ENCODE measurements around the gene YWHAB.

The YWHAB gene

DNA sequence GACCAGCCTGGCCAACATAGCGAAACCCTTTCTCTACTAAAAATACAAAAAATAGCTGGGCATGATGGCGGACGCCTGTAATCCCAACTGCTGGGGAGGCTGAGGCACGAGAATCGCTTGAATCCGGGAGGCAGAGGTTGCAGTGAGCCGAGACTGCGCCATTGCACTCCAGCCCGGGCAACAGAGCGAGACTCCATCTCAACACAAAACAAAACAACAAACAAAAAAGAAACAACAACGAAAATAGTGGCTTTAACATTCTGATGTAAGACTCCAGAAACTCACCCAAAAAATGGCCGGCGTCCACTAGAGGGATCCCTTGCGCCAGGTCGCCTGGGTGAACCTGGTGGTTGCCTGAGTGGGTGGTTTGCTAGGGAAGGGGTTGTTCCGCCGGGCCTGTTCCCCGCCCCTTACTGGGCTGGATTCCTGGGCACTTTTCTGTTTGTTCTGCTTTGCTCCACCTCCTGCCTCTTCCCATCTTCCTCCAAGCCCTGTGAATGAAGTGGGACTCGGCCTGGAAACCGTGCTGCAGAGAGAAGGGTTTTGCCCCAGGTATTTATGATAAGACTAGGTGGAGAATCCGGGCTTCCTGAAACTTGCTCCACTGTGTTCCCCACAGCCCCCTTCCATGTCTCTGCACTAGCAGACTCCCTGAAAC is 25.9 kb downstream of the YWHAB start:
- DNase-seq (ENCODE audit: low read depth in 2 of 2), result peak in 1 of 2 donors; percentile 34

DNA sequence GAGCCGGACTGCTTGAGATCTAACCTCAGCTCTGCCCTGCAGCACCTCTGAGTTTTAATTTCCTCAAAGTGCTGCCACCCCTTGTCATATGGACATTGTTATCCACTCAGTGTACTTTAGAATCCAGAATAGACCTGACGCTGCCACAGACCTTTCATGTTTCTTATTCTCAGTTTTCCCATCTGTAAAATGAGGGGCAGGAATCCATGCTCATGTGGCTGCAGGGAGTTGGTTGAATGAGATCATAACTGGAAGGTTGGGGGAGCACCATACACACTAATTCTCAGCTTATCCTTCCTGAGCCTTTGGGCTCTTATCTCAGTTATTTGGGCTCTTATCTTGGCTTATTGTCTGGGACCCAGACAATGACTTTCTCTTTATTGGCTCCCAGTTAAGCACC is 26.7 kb downstream of the YWHAB start:
- DNase-seq (ENCODE audit: low read depth in 2 of 2), result no peak

DNA sequence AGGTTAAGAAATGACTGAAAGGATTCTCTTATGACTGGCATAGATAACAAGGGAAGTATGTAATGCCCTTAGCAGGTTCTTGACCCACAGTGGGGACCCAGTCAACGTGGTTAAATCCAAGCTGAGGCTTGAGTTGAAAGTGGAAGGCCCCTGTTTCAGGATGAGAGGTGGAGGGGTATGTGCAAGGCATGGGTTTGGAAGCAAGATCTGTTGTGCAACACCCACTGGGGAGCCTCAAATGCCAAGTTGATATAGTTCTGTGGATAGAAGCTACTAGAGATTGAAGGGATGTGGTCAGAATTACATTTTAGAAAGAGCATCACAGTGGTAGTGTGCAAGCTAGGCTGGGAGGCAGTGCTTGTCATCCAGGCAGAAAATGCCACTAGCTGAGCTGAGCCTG is 29.4 kb downstream of the YWHAB start:
- peak in 1 of 2 donors; percentile 20 for DNase-seq (ENCODE audit: low read depth in 2 of 2)

DNA sequence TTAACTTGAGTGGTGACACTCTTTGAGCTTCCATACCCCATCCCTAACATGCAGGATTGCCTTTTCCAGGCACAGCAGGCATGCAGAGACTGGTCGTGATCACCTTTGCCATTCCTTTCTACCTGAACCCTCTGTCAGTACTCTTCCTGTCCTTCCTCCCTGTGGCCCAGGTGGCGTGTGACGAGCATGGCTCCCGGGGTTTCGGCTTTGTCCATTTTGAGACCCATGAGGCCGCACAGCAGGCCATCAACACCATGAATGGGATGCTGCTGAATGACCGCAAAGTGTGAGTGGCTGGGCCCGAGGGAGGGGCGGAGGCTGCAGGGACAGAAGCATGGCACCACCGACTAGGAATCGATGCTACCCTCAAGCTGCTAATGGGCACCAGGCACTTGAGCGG is 31.1 kb downstream of the YWHAB start:
- DNase-seq (ENCODE audit: low read depth in 2 of 2), result no peak

DNA sequence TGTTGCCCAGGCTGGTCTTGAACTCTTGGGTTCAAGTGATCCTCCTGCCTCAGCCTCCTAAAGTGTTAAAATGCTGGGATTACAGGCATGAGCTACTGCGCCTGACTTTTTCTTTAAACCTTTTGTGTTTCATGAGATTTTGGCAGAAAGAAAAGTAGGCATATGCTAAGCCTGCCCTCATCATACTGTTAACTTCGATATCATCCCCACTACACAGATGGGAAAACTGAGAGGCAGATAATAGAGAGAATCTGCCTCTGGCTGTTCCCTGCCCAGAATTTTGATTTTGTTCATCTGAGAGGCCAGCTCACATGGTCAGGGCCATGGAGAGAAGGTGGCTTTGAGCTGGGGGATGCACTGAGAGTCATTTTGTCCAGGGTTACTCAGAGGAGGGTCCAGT is 31.9 kb downstream of the YWHAB start:
- DNase-seq (ENCODE audit: low read depth in 2 of 2), result no peak

DNA sequence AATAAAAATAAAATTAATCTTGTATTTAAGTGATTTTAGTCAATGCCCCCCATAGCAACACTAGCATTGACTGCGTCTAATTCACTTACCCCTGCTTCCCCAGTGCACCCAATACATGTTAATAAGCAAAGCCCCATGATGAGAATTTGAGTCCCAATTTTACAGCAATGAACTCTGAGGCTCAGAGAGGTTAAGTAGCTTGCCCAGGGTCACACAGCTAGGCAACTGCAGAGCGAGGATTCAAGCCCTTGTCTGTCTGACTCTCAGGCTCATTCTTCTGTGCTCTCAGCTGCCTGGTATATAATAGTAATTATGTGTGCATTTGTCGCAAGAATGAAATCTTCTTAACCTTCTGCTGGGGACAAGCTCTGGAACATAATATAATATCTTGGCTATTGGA is 32.8 kb downstream of the YWHAB start:
- DNase-seq (ENCODE audit: low read depth in 2 of 2), result no peak

DNA sequence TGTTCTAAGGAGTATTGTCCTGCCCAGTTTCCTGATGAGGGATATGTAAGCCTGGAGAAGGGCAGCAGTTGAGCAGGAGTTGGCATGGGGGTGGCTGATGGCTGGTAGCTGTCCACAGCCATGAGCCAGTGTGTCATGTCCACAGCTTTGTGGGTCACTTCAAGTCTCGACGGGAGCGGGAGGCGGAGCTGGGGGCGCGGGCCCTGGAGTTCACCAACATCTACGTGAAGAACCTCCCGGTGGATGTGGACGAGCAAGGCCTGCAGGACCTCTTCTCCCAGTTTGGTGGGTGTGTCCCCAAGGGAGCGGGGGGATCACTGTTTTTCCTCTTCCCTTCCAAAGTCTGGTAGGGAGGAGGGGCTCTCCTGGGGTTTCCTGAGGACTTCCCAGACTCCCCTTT is 33.3 kb downstream of the YWHAB start:
- no peak for DNase-seq (ENCODE audit: low read depth in 2 of 2)

DNA sequence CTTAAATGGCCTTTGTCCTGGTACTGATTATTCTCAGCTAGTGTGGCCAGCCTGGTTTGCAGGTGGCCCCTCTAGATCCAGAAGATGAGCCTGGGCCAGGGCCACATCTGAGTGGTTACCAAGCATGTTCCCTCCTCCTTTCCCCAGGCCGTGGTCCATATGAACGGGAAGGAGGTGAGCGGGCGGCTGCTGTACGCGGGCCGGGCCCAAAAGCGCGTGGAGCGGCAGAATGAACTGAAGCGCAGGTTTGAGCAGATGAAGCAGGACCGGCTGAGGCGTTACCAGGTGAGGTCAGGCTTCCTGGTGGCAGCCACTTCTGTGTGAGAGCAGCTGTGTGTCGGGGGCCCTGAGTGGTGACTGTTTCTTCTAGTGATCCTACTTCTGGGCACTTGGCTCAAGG is 35.9 kb downstream of the YWHAB start:
- no peak for DNase-seq (ENCODE audit: low read depth in 2 of 2)

DNA sequence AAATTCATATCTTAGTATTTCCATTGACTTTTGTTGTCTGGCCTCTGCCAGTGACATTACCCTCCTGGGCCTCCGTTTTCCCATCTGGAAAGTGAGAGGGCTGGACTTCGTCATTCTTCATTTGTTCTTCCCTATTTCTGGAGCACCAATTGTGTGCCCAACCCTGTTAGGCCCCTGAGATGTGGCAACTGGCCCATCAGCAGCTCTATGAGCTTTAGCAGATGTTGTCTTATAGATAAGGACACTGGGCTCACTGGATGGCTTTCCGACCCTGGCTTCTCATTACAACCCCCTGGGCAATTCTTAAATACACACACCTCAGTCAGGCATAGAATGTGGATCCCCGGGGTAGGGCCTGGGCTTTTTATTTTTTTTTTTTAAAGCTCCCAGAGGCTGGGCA is 39.0 kb downstream of the YWHAB start:
- DNase-seq (ENCODE audit: low read depth in 2 of 2), result no peak

DNA sequence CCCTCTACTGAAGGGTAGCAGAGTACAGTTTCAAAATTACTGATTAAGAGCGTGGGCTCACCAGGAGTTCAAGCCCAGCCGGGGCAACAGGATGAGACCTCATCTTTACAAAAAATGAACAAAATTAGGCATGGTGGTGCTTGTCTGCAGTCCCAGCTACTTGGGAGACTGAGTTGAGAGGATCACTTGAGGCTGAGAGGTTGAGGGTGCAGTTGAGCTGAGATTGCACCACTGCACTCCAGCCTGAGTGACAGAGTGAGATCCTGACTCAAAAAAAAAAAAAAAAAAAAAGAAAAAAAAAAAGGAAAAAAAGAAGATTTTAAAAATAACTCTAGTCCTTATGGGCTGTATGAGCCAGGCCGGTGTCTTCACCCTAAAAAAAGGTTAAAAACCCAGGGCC is 43.1 kb downstream of the YWHAB start:
- DNase-seq (ENCODE audit: low read depth in 2 of 2), result no peak

DNA sequence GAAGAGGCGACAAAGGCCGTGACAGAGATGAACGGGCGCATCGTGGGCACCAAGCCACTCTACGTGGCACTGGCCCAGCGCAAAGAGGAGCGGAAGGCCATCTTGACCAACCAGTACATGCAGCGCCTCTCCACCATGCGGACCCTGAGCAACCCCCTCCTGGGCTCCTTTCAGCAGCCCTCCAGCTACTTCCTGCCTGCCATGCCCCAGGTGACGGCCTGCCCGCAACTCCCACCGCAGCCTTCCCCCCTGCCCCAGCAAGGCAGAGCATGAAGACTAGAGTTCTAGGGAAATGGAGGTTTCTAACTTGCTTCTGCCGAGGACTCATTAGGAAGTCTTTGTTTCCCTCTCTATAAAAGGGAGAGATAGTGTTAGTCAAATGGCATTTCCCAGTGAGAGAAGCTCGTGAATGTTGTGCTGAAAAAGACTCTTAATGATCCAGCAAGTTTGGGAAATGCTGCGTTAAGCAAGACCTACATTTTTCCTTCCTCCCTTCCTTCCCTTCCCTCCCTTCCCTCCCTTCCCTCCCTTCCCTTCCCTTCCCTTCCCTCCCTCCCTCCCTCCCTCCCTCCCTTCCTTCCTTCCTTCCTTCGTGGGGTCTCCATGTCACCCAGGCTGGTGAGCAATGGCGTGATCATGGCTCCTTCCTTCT is 45.1 kb downstream of the YWHAB start:
- DNase-seq (ENCODE audit: low read depth in 2 of 2), result no peak

DNA sequence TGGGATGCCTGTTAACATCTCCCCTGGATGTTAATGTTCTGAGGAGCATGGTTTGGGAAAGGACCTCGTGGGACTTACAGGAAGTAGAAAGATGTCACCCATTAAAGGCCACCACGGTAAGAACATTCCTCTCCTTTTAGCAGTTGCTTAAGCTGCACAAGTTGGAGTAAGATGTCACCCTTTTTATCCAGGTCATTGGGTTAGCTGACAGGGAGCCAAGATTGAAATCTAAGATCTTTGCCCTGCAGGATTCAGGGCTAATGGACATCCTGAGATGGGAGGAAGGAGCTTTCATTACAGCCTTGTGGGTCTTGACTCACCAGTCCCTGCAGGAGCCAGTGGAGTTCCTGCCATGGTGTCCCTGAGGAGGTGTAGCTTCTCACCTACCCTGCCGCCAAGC is 46.4 kb downstream of the YWHAB start:
- DNase-seq (ENCODE audit: low read depth in 2 of 2), result no peak

DNA sequence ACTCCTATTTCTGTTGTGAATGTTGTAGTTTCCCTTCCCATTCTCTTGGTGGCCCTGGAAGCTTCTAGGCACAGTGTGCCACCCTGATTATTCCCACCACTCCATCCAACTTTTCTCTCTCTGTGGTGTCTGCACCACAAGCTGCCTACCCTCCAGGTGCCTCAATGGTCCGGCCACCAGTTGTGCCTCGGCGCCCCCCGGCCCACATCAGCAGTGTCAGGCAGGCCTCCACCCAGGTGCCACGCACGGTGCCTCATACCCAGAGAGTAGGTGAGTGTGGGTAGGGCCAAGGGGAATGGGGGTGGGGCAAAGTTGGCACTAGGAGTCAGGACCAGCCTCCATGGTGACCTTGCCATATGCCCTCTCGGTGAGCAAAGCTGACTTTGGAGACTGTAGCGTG is 47.4 kb downstream of the YWHAB start:
- DNase-seq (ENCODE audit: low read depth in 2 of 2), result no peak

DNA sequence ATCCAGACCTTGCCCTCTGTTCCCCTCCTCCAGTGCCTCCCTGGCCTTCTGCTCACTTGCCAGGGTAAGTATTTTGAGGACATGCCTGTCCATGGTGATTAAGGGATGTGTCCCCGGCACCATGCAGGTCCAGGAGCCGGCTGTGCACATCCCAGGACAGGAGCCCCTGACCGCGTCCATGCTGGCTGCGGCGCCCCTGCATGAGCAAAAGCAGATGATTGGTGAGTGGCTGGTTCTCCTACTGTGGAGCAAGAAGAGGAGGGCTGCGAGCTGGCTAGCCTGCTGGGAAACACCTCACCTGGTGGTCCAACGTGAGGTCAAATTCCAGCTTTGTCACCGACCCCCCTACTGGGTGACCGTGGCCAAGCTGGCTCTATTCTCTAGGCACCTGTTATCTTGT is 51.0 kb downstream of the YWHAB start:
- DNase-seq (ENCODE audit: low read depth in 2 of 2), result no peak

DNA sequence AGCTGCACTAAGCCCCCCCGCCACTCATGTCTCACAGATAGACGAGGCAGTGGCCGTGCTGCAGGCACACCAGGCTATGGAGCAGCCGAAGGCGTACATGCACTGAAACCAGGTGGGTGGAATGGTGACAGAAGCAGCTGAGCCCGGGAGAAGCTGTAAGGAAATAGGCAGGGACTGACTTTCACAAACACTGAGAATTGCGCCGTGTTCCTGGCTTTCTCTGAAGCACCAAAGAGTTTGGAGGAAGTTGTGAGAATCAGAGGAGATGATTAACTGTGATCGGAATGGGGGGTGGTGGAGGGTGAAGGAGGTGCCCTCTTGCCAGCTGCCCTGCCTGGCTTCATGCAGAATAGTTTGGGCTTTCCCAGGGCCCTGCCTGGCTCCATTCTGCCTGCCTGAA is 53.1 kb downstream of the YWHAB start:
- DNase-seq (ENCODE audit: low read depth in 2 of 2), result no peak

DNA sequence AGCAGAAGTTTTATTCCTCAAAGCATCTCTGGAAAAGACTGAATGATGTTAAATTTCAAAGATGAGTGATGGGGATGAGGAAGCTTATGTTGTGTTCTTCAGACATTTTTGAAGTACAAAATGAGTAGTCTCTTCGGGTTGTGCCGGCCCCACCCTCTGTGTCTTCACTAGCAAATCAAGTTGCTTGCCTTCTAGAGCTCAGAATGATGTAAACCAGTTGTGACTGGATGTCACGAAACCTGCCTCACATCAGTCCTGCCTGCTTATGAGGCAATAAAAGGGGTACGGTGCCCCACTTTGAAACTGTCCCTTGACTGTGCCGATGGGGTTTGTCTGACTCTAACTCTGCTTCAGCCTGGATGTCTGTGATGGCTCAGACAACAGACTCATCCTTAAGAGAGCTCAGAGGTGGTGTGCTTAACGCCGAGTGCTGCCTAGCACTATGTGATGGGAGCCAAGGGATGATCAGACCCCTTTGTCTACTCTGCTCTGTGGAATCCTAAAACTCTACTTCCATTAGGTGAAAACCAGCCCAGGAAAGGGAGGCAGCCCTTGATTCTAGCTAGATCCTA is 55.7 kb downstream of the YWHAB start:
- no peak for DNase-seq (ENCODE audit: low read depth in 2 of 2)

DNA sequence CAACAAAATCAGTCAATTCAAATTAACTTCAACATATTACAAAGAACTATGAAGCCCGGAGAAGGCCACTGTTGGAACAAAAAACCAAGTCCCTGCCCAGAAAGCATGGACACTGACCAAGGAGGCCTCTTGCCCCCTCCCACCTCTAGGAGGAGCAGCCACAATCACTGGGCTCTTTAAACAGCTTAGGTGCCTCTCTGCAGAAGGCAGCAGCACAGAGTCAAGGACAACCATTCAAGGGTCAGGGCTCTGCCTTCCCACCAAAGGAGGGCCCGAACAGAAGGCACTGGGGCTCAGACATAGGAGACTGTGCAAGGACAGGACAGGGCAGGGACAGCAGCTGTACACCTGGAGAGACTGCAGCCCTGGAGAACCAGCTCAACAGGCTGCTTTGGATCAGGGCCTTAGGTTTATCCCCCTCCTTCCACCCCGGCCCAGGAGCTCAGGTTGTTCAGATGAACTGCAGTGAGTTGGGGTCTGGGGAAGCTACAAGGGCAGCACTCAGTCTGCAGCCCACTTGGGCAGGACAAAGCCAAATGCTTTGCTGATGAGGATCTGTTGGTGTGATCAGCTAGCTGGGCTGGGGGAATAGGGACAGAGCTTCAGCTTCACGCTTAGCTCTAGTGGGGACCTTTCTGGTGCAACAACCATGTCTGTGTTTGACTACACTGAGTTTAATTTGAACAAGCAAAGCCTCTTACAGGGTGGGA is 56.9 kb downstream of the YWHAB start:
- DNase-seq (ENCODE audit: low read depth in 2 of 2), result no peak

DNA sequence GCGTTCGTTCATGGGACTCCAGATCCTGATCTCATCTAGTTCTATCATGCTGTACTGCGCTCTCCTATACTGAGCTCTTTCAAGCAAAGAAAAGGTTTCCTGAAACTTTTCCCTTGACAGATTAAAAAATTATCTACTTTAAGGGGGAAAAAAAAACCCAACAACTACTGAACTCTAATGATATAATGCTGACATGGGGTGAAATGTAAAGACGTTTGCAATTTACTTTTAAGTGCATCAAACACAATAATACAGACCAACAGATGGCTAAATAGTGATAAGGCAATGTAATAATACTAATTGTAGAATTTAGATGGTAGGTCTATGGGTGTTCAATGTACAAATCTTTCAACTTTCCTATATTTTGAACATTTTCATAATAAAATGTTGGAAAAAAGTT is 58.3 kb downstream of the YWHAB start:
- DNase-seq (ENCODE audit: low read depth in 2 of 2), result no peak

DNA sequence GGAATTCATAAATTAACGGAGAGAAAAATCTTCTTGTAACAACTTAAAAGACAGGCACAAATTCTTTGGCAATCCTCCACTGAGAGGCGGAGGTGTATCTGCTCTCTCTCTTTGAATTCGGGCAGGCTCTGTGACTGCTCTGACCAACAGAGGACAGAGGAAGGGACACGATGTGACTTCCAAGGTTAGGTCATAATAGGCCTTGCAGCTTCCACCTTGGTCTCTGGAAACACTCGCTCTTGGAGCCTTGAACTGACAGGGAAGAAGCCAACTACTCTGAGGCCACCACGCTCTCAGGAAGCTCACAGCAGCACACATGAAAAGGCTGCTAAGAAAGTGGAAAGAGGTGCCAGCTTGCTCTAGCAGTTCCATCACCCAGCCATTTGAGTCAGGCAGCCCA is 59.8 kb downstream of the YWHAB start:
- no peak for DNase-seq (ENCODE audit: low read depth in 2 of 2)

DNA sequence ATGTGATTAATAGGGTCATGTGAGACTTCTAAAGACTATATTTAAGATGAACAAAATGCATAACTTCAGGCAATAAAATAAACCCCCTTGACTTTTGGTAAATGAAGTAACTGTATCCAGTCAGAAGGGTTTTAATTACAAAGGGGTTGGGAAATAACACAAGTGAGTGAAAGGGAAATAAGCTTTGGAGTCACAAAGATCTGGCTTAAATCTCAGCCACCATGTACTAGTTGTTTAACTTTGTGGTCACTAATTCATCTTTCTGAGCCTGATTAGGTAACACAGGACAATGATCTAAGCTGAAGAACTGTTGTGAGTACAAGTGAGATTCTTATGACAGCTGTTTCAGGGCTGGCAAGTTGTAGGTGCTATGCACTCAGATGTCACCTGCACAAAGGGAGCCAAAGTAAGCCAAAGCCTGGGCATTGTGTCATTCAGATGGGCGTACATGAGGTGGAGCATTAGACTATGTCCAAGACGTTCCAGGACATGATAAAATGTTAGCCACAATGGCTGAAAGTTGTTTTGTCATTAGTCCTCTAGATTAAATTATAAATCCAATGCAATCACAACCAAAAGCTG is 60.9 kb downstream of the YWHAB start:
- no peak for DNase-seq (ENCODE audit: low read depth in 2 of 2)

DNA sequence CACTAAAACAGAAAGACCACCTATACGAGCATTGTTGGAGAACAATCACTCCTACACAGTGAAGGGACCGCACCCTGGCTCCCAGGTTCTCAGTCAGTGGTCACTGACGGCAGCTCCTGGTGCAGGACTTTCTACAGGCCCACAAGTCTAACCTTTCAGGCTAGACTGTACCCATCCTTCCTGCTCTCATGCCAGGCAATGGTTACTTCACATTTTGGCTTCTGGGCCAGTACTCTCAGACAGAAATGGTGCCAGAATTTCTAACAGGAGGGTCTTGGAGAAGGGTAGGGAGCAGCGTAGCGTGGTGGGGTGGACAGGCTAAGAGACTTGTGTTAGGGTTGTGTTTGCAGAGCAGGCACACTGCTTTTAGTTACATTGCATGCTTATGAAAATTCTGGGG is 62.6 kb downstream of the YWHAB start:
- no peak for DNase-seq (ENCODE audit: low read depth in 2 of 2)

DNA sequence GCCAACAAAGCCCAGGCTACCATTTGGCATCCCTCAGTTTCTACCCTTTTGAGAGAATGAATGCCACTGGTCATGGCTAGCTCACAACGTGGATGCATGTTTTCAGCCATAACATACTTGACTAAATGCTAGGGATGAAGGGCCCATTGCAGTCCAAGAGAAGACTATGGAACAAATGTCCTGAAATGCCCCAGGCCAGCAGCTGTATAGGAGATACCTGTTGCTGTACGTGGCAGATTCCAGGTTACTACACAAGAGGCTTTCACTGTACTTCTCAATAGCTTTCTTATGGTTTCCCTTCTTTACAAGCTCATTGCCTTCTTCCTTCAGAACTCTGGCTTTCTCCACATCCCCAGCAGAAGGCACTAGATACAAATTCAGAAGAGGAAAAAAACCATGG is 63.0 kb downstream of the YWHAB start:
- no peak for DNase-seq (ENCODE audit: low read depth in 2 of 2)

DNA sequence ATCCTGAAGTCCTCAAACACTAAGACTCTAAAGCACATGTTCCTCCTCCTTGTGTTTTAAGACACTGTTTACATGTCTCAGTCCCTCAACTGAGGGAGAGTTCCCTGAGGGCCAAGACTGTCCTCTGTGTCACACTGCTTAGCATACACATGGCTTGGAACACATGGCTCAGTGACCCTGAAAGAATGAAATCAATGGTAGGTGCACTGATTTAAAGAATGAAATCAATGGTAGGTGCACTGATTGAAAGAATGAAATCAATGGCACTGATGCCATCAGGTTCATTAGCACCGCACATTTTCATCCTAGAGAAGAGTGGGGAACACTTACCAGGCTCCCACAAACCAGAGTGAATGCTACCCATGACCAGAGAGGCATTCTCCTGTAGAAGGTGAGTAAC is 64.9 kb downstream of the YWHAB start:
- DNase-seq (ENCODE audit: low read depth in 2 of 2), result no peak
